Kidney glomerular epithelial cell (primary cell): Measurements from ENCODE around the gene CAPN13.

Experiments used
- DNase-seq: peaks from one replicate; lab custom pipeline; 2025; lab: John Stamatoyannopoulos, UW

CAPN13 gene

GRCh38 chr2:30764021-30764800 lies 43.0 kb downstream of the CAPN13 start:
- DNase-seq: no peak

- DNase-seq: no peak
Observed at GRCh38 chr2:30763151-30763660, 44.0 kb downstream of the CAPN13 start.

GRCh38 chr2:30761226-30761625 lies 46.0 kb downstream of the CAPN13 start:
- no peak for DNase-seq

GRCh38 chr2:30759481-30759880 lies 47.8 kb downstream of the CAPN13 start:
- no peak for DNase-seq

GRCh38 chr2:30758191-30758651 lies 49.0 kb downstream of the CAPN13 start:
- DNase-seq: no peak

- no peak for DNase-seq
Observed at GRCh38 chr2:30757749-30758148, 49.5 kb downstream of the CAPN13 start.

GRCh38 chr2:30756971-30757370 lies 50.3 kb downstream of the CAPN13 start:
- no peak for DNase-seq

GRCh38 chr2:30756051-30756719 lies 51.1 kb downstream of the CAPN13 start:
- no peak for DNase-seq

GRCh38 chr2:30753630-30754029 lies 53.6 kb downstream of the CAPN13 start:
- DNase-seq: no peak

- DNase-seq: no peak
Observed at GRCh38 chr2:30752811-30753210, 54.4 kb downstream of the CAPN13 start.

GRCh38 chr2:30747206-30747605 lies 60.0 kb downstream of the CAPN13 start:
- no peak for DNase-seq

GRCh38 chr2:30744823-30745222 lies 62.4 kb downstream of the CAPN13 start:
- no peak for DNase-seq

GRCh38 chr2:30741576-30741975 lies 65.7 kb downstream of the CAPN13 start:
- DNase-seq: no peak

GRCh38 chr2:30738141-30738911 lies 68.9 kb downstream of the CAPN13 start:
- DNase-seq: no peak

GRCh38 chr2:30737326-30737610 lies 70.0 kb downstream of the CAPN13 start:
- DNase-seq: no peak

GRCh38 chr2:30736461-30737325 lies 70.6 kb downstream of the CAPN13 start:
- no peak for DNase-seq

- no peak for DNase-seq
Observed at GRCh38 chr2:30733876-30734520, 73.2 kb downstream of the CAPN13 start.

- DNase-seq: no peak
Observed at GRCh38 chr2:30732876-30733275, 74.4 kb downstream of the CAPN13 start.

- DNase-seq: no peak
Observed at GRCh38 chr2:30732376-30732775, 74.9 kb downstream of the CAPN13 start.

GRCh38 chr2:30731706-30732105 lies 75.5 kb downstream of the CAPN13 start:
- no peak for DNase-seq
